ENCODE measurements around the gene AGER.

- TF ChIP-seq E2F6 (IDR thresholded peaks at IDR 0.05; ENCODE audit: borderline replicate concordance, low read depth): no peak
- no peak for TF ChIP-seq CBX2 (IDR thresholded peaks at IDR 0.05; ENCODE audit: borderline replicate concordance, low read depth)
- TF ChIP-seq PHF8 (IDR thresholded peaks at IDR 0.05; ENCODE audit: borderline replicate concordance, low read depth): no peak
- no peak for TF ChIP-seq EP300 (IDR thresholded peaks at IDR 0.05)
- TF ChIP-seq RCOR1 (IDR thresholded peaks at IDR 0.05; ENCODE audit: low read depth, low read length): no peak
- no peak for TF ChIP-seq CBX8 (IDR thresholded peaks at IDR 0.05)
- TF ChIP-seq RAD21 (conservative IDR thresholded peaks at IDR 0.05 in 1 of 2, IDR thresholded peaks at IDR 0.05 in 1 of 2): no peak
- no peak for TF ChIP-seq ESRRA (IDR thresholded peaks at IDR 0.05; ENCODE audit: borderline replicate concordance, low read length)
- TF ChIP-seq CTCF (IDR thresholded peaks at IDR 0.05): no peak
Measured at GRCh38 chr6:32174416-32174815, 9.6 kb downstream of the AGER start.

All from A549 (cell line).